H9 (cell line): Measurements from ENCODE around the gene TMEM240. TPM values are rescaled to one million over a fixed set of nuclear protein-coding genes. Genes with fewer than 3 reads are reported as not detected.

Experiments
- DNase-seq: peaks from one replicate; pipeline ENCODE4 v3.0.0-alpha.2; 2017
- H2AFZ ChIP-seq: one replicate; pipeline ENCODE4 v1.6.1; 2013; ENCODE audit warnings: mild to moderate bottlenecking, low read length, control low read depth, moderate library complexity
- H2AK5ac ChIP-seq: 2 replicates; pipeline ENCODE4 v1.6.1; 2013; ENCODE audit warnings: low read length, control low read depth, mixed read lengths; ENCODE audit not compliant: insufficient read length
- H2BK120ac ChIP-seq: one replicate; pipeline ENCODE4 v1.6.1; 2013; ENCODE audit warnings: low read depth, mild to moderate bottlenecking, low read length, control low read depth, inconsistent platforms; ENCODE audit not compliant: poor library complexity, severe bottlenecking
- H2BK12ac ChIP-seq: 2 replicates; pipeline ENCODE4 v1.6.1; 2013; ENCODE audit warnings: low read length, control low read depth, mixed read lengths, low read depth; ENCODE audit not compliant: insufficient read length
- H2BK15ac ChIP-seq: 2 replicates; pipeline ENCODE4 v1.6.1; 2013; ENCODE audit warnings: low read depth, low read length, control low read depth
- H2BK20ac ChIP-seq: one replicate; pipeline ENCODE4 v1.6.1; 2013; ENCODE audit warnings: low read depth, mild to moderate bottlenecking, low read length, control low read depth, inconsistent platforms; ENCODE audit not compliant: poor library complexity, severe bottlenecking
- H2BK5ac ChIP-seq: 2 replicates; pipeline ENCODE4 v1.6.1; 2013; ENCODE audit warnings: low read length, control low read depth, mixed read lengths; ENCODE audit not compliant: insufficient read length
- H3K14ac ChIP-seq: 2 replicates; pipeline ENCODE4 v1.6.1; 2013; ENCODE audit warnings: low read length, control low read depth; ENCODE audit not compliant: insufficient read depth
- H3K18ac ChIP-seq: 2 replicates; pipeline ENCODE4 v1.6.1; 2013; ENCODE audit warnings: low read depth, mild to moderate bottlenecking, mixed read lengths, low read length, control low read depth; ENCODE audit not compliant: insufficient read length
- H3K23ac ChIP-seq: 2 replicates; pipeline ENCODE4 v1.6.1; 2013; ENCODE audit warnings: low read length, control low read depth, mixed read lengths, low read depth; ENCODE audit not compliant: insufficient read length
- H3K23me2 ChIP-seq: 2 replicates; pipeline ENCODE4 v1.6.1; 2013; ENCODE audit warnings: low read depth, mild to moderate bottlenecking, mixed read lengths, low read length, control low read depth; ENCODE audit not compliant: insufficient read length, poor library complexity, severe bottlenecking
- H3K27ac ChIP-seq: 2 replicates; pipeline ENCODE4 v1.5.1; 2013; ENCODE audit warnings: low read length, control low read depth, mixed read lengths, low read depth; ENCODE audit not compliant: insufficient read length
- H3K27me3 ChIP-seq: 2 replicates; pipeline ENCODE4 v1.6.1; 2013; ENCODE audit warnings: low read length, control low read depth, inconsistent platforms; ENCODE audit not compliant: insufficient read depth
- H3K4ac ChIP-seq: 2 replicates; pipeline ENCODE4 v1.6.1; 2013; ENCODE audit warnings: low read depth, mild to moderate bottlenecking, control low read depth, inconsistent platforms, low read length, moderate library complexity
- H3K4me1 ChIP-seq: 2 replicates; pipeline ENCODE4 v1.6.1; 2013; ENCODE audit warnings: low read length, control low read depth, inconsistent platforms; ENCODE audit not compliant: insufficient read depth
- H3K4me2 ChIP-seq: 2 replicates; pipeline ENCODE4 v1.6.1; 2013; ENCODE audit warnings: low read length, control low read depth, mixed read lengths; ENCODE audit not compliant: insufficient read length, insufficient read depth
- H3K56ac ChIP-seq: 2 replicates; pipeline ENCODE4 v1.6.1; 2013; ENCODE audit warnings: low read depth, mild to moderate bottlenecking, mixed read lengths, low read length, control low read depth; ENCODE audit not compliant: insufficient read length
- H3K79me1 ChIP-seq: 2 replicates; pipeline ENCODE4 v1.6.1; 2013; ENCODE audit warnings: low read depth, mild to moderate bottlenecking, moderate library complexity, low read length, control low read depth, inconsistent platforms; ENCODE audit not compliant: insufficient read depth, poor library complexity, severe bottlenecking
- H3K79me2 ChIP-seq: 2 replicates; pipeline ENCODE4 v1.6.1; 2013; ENCODE audit warnings: low read length, control low read depth, inconsistent platforms; ENCODE audit not compliant: insufficient read depth
- H3K9ac ChIP-seq: 2 replicates; pipeline ENCODE4 v1.6.1; 2013; ENCODE audit warnings: low read length, control low read depth, mixed read lengths; ENCODE audit not compliant: insufficient read length; ENCODE audit errors: extremely low read depth
- H3K9me3 ChIP-seq: one replicate; pipeline ENCODE4 v1.6.1; 2013; ENCODE audit warnings: low read depth, low read length, inconsistent platforms; ENCODE audit not compliant: control insufficient read depth
- H3T11ph ChIP-seq: one replicate; pipeline ENCODE4 v1.6.1; 2013; ENCODE audit warnings: mild to moderate bottlenecking, low read length, control low read depth, inconsistent platforms
- H4K20me1 ChIP-seq: one replicate; pipeline ENCODE4 v1.6.1; 2013; ENCODE audit not compliant: control insufficient read depth, insufficient read length, insufficient read depth
- H4K5ac ChIP-seq: 2 replicates; pipeline ENCODE4 v1.6.1; 2013; ENCODE audit warnings: low read depth, mild to moderate bottlenecking, mixed read lengths, low read length, control low read depth; ENCODE audit not compliant: insufficient read length
- H4K8ac ChIP-seq: replicated peaks from 2 replicates; pipeline ENCODE4 v1.6.1; 2013; ENCODE audit warnings: low read length, control low read depth, mixed read lengths, low read depth; ENCODE audit not compliant: insufficient read length
- H4K91ac ChIP-seq: 2 replicates; pipeline ENCODE4 v1.6.1; 2013; ENCODE audit warnings: low read depth, mild to moderate bottlenecking, moderate library complexity, mixed read lengths, low read length, control low read depth; ENCODE audit not compliant: insufficient read length
- H3K27ac Mint-ChIP-seq, 3 experiments: 2 replicates in 2 of 3; 3 replicates in 1 of 3; pipeline ENCODE4 v1.8.0; 2020 to 2021; ENCODE audit warnings: mixed read lengths in 3 of 3, mild to moderate bottlenecking in 1 of 3, moderate library complexity in 1 of 3
- H3K27me3 Mint-ChIP-seq: 2 replicates; pipeline ENCODE4 v1.8.0; 2021; ENCODE audit warnings: low read depth, mild to moderate bottlenecking, moderate library complexity, mixed read lengths
- H3K36me3 Mint-ChIP-seq, 3 experiments: 2 replicates in 2 of 3; 3 replicates in 1 of 3; pipeline ENCODE4 v1.8.0; 2020 to 2021; ENCODE audit warnings: low read depth in 3 of 3, mixed read lengths in 3 of 3; ENCODE audit not compliant: insufficient read depth in 1 of 3
- H3K4me1 Mint-ChIP-seq, 2 experiments: 2 replicates each; pipeline ENCODE4 v1.8.0; 2020; ENCODE audit warnings: mixed read lengths in 2 of 2
- H3K4me3 Mint-ChIP-seq, 2 experiments: 2 replicates in 1 of 2; 3 replicates in 1 of 2; pipeline ENCODE4 v1.8.0; 2020 to 2021; ENCODE audit warnings: mild to moderate bottlenecking in 2 of 2, mixed read lengths in 2 of 2, moderate library complexity in 1 of 2
- H3K9me3 Mint-ChIP-seq, 2 experiments: 2 replicates in 1 of 2; 3 replicates in 1 of 2; pipeline ENCODE4 v1.8.0; 2020; ENCODE audit warnings: mild to moderate bottlenecking in 2 of 2, mixed read lengths in 2 of 2, moderate library complexity in 1 of 2
- WGBS: extraction: QIAGEN DNeasy Blood & Tissue Kit; methylation state at CpG from one replicate; pipeline ENCODE4 v1.1.7; 2013; ENCODE audit warnings: missing lambda C conversion rate, low lambda C conversion rate, mixed read lengths; ENCODE audit not compliant: insufficient read length; ENCODE audit errors: extremely low coverage; 5-methylcytosine and 5-hydroxymethylcytosine counted together
- total RNA-seq: library from RNA; stranded (reverse); gene quantifications from 2 replicates; pipeline ENCODE4 v1.2.1, GENCODE V29; 2021
- TF ChIP-seq, protein P1 (sequence below): fragments of 200-600 bp; sonication (generic); conservative IDR thresholded peaks from 3 replicates; pipeline ENCODE4 v1.8.0; 2021; ENCODE audit warnings: antibody characterized with exemption, mild to moderate bottlenecking

The TMEM240 gene
- total RNA-seq, 1 experiment from 2014 or later = 8.7 TPM

DNA sequence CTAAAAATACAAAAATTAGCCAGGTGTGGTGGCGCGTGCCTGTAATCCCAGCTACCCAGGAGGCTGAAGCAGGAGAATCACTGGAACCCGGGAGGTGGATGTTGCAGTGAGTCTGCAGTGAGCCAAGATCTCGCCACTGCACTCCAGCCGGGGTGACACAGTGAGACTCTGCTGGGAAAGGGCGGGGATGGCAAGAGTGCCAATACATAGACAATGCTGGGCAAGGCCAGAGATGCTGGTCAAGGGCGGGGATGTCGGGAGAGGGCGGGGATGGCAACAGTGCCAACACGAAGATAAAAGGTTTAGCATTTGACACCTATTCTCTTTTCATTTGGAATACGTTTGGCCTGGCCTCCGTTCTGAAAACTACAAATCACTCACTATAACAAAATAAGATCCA lies 23.3 kb upstream of the TMEM240 start:
- H4K5ac ChIP-seq = no peak overlapping the region
- no peak overlapping the region for H4K8ac ChIP-seq
- H3K27ac ChIP-seq = no peak overlapping the region
- H4K20me1 ChIP-seq = peaks cover 3% of the 10 kb centered on the region
- no peak overlapping the region for H2BK120ac ChIP-seq
- no peak overlapping the region for H2BK5ac ChIP-seq
- Mint-ChIP-seq H3K27me3 (no peaks in the 10 kb centered on the region; the same call in 1 of the 2 replicates), H3K27ac (no peak overlapping the region), H3K9me3 (no peaks in the 10 kb centered on the region), H3K36me3 (peaks cover 34 to 65% (median 49%) of the 10 kb centered on the region in 3 experiments), H3K4me3 (no peak overlapping the region), H3K4me1 (peaks cover 10 to 11% of the 10 kb centered on the region in 2 experiments)
- H3K14ac ChIP-seq = no peak overlapping the region
- H3K23me2 ChIP-seq = no peaks in the 10 kb centered on the region
- H3K9me3 ChIP-seq = no peaks in the 10 kb centered on the region
- no peak overlapping the region for H2BK15ac ChIP-seq
- no CpG with 5 or more reads among the region's 12 CpGs for WGBS
- H4K91ac ChIP-seq = no peak overlapping the region
- TF ChIP-seq, protein P1, sequence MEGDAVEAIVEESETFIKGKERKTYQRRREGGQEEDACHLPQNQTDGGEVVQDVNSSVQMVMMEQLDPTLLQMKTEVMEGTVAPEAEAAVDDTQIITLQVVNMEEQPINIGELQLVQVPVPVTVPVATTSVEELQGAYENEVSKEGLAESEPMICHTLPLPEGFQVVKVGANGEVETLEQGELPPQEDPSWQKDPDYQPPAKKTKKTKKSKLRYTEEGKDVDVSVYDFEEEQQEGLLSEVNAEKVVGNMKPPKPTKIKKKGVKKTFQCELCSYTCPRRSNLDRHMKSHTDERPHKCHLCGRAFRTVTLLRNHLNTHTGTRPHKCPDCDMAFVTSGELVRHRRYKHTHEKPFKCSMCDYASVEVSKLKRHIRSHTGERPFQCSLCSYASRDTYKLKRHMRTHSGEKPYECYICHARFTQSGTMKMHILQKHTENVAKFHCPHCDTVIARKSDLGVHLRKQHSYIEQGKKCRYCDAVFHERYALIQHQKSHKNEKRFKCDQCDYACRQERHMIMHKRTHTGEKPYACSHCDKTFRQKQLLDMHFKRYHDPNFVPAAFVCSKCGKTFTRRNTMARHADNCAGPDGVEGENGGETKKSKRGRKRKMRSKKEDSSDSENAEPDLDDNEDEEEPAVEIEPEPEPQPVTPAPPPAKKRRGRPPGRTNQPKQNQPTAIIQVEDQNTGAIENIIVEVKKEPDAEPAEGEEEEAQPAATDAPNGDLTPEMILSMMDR = no peak
- H2AFZ ChIP-seq = no peak overlapping the region
- H3K79me1 ChIP-seq = peaks cover 9% of the 10 kb centered on the region
- no peak overlapping the region for H2BK20ac ChIP-seq
- no peak overlapping the region for H2AK5ac ChIP-seq
- no peak overlapping the region for H3K4me2 ChIP-seq
- H3T11ph ChIP-seq = no peak overlapping the region
- no peak for DNase-seq
- no peak overlapping the region for H3K4ac ChIP-seq
- no peaks in the 10 kb centered on the region for H3K4me1 ChIP-seq
- H3K18ac ChIP-seq = no peak overlapping the region
- H3K79me2 ChIP-seq = peaks cover 32% of the 10 kb centered on the region; the same call in 1 of the 2 replicates
- H3K9ac ChIP-seq = no peak overlapping the region
- no peak overlapping the region for H3K23ac ChIP-seq
- H2BK12ac ChIP-seq = no peak overlapping the region
- no peak overlapping the region for H3K56ac ChIP-seq
- H3K27me3 ChIP-seq = no peaks in the 10 kb centered on the region
